Esophagus muscularis mucosa (tissue), 3 donors: ENCODE results near the gene MCF2L.

Experiments
- POLR2A ChIP-seq: fragments of 450-650 bp; IDR thresholded peaks from one replicate; pipeline ENCODE4 v1.6.1; 2017; ENCODE audit warnings: antibody characterized with exemption, moderate library complexity, mild to moderate bottlenecking, low read depth
- POLR2AphosphoS5 ChIP-seq, 2 donors: sonication (generic); formaldehyde crosslinking; IDR thresholded peaks; one replicate each; pipeline ENCODE4 v1.6.1; 2017; ENCODE audit warnings: antibody characterized with exemption in 2 of 2
- TF ChIP-seq, protein P1 (sequence below), 3 experiments: fragments of 200-600 bp in 2 of 3; fragments of 450-650 bp in 1 of 3; sonication (generic) in 2 of 3; IDR thresholded peaks; one replicate each; pipeline ENCODE4 v1.5.1; 2017 to 2019; ENCODE audit warnings: antibody characterized with exemption in 3 of 3, mild to moderate bottlenecking in 2 of 3, moderate library complexity in 1 of 3

DNA sequence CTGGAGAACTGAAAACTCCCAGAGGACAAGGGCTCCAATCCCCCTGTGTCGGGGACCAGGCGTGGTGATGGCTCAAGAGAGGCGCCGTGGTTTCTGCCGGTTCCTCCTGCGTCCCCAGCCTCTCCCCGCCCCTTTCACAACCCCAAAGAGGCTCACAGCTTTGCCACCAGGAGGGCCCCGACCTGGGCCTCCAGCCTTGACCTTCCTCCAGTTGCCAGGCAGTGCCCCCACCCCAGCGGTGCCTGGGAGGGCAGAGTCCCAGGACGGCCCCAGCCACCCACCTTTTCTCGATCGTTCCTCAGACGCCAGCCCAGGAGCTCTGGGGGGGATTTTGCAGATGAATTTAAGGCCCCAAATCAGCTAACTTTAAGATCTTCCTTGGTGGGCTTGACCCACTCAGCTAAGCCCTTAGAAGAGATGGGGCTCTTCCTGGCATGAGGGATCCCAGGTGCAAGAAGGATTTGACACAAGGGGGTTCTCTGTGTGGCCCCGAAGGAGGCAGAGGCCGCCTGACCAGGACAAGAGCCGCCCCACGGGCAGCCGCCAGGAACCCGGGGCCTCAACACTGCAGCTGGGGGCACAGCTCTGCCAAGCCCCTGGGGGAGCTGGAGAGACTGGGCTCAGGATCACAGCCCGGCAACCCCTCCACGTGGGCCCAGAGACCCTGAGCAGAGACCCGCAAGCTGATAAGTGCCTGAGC, 47.0 kb downstream of the MCF2L start:
- TF ChIP-seq, protein P1, sequence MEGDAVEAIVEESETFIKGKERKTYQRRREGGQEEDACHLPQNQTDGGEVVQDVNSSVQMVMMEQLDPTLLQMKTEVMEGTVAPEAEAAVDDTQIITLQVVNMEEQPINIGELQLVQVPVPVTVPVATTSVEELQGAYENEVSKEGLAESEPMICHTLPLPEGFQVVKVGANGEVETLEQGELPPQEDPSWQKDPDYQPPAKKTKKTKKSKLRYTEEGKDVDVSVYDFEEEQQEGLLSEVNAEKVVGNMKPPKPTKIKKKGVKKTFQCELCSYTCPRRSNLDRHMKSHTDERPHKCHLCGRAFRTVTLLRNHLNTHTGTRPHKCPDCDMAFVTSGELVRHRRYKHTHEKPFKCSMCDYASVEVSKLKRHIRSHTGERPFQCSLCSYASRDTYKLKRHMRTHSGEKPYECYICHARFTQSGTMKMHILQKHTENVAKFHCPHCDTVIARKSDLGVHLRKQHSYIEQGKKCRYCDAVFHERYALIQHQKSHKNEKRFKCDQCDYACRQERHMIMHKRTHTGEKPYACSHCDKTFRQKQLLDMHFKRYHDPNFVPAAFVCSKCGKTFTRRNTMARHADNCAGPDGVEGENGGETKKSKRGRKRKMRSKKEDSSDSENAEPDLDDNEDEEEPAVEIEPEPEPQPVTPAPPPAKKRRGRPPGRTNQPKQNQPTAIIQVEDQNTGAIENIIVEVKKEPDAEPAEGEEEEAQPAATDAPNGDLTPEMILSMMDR (IDR thresholded peaks at IDR 0.05) = no peak
- no peak for TF ChIP-seq POLR2AphosphoS5 (IDR thresholded peaks at IDR 0.05)
- no peak for TF ChIP-seq POLR2A
